H1 (cell line): ENCODE results near the gene CACNB1. TPM values are rescaled to one million over a fixed set of nuclear protein-coding genes. Genes with fewer than 3 reads are reported as not detected.

Source experiments
- CBX5 ChIP-seq: fragments of 300-800, 300-1000 bp; sonication (generic); IDR thresholded peaks from 2 replicates; pipeline ENCODE4 v1.7.1; 2016; ENCODE audit warnings: antibody characterized with exemption, low read length, low read depth
- CEBPB ChIP-seq: IDR thresholded peaks from 2 replicates; pipeline ENCODE4 v1.6.1; 2012; ENCODE audit warnings: low read depth, low read length
- MAFK ChIP-seq: IDR thresholded peaks from 2 replicates; pipeline ENCODE4 v1.6.1; 2012; ENCODE audit warnings: low read depth, mild to moderate bottlenecking, improper control_type of control experiment, low read length
- POU5F1 ChIP-seq: IDR thresholded peaks from 2 replicates; pipeline ENCODE4 v1.6.1; 2011; ENCODE audit warnings: low read depth, mild to moderate bottlenecking, low read length, moderate library complexity
- SIX5 ChIP-seq: IDR thresholded peaks from 2 replicates; pipeline ENCODE4 v1.6.1; 2011; ENCODE audit warnings: mild to moderate bottlenecking, low read depth, low read length
- TAF1 ChIP-seq: IDR thresholded peaks from 2 replicates; pipeline ENCODE4 v1.6.1; 2011; ENCODE audit warnings: mild to moderate bottlenecking, low read depth, low read length
- polyA plus RNA-seq, 7 experiments: library from polyadenylated mRNA; depleted of rRNA in 3 of 7; stranded (reverse) in 5 of 7; unstranded in 2 of 7; fragments of >200 nt in 5 of 7; fragments of 200-250 nt in 2 of 7; gene quantifications; 1 replicate in 5 of 7; 2 replicates in 1 of 7; 4 replicates in 1 of 7; pipeline versions ENCODE4 v1.2.1 to v1.2.3, GENCODE V29; 2011 to 2013; ENCODE audit warnings: missing spikeins in 2 of 7, mixed read lengths in 2 of 7
- total RNA-seq: library from RNA; stranded (reverse); fragmentation: NEBNext Ultra II Directional; extraction: Animal tissue kit (Norgen Biotek cat#: 25700); gene quantifications from 2 replicates; pipeline ENCODE4 v1.2.1, GENCODE V29; 2021

The CACNB1 gene
- total and polyA plus RNA-seq, 2 of the 8 experiments (the other 6 are each of a cell fraction or from before 2014, with no cell fraction given): 7.2 to 17.8 TPM

DNA sequence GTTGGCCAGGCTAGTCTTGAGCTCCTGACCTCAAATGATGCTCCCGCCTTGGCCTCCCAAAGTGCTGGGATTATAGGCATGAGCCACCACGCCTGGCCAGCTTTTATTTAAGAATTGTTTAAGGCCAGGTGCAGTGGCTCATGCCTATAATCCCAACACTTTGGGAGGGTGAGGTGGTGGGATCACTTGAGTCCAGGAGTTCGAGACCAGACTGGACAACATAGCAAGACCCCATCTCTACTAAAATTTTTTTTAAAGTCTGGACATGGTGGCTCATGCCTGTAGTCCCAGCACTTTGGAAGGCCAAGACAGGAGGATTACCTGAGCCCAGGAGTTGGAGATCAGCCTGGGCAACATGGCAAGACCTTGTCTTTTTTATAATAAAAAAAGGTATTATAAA lies 51.2 kb downstream of the CACNB1 start (continued):
- TF ChIP-seq SIX5 (no peak), TAF1 (no peak), POU5F1 (no peak), CBX5 (no peak), MAFK (no peak), CEBPB (no peak)
